ENCODE results near the gene TKTL1. TPM values are rescaled to one million over a fixed set of nuclear protein-coding genes. Genes with fewer than 3 reads are reported as not detected.
"Not testable (repeated sequence)": the region's sequence is repeated elsewhere in the genome, so short reads cannot be mapped to it uniquely, and the experiment has no call there.

The TKTL1 gene
- total RNA-seq, 4 donors from 2014 or later = 0.24 to 0.51 (median 0.34) TPM; not detected in 1

DNA sequence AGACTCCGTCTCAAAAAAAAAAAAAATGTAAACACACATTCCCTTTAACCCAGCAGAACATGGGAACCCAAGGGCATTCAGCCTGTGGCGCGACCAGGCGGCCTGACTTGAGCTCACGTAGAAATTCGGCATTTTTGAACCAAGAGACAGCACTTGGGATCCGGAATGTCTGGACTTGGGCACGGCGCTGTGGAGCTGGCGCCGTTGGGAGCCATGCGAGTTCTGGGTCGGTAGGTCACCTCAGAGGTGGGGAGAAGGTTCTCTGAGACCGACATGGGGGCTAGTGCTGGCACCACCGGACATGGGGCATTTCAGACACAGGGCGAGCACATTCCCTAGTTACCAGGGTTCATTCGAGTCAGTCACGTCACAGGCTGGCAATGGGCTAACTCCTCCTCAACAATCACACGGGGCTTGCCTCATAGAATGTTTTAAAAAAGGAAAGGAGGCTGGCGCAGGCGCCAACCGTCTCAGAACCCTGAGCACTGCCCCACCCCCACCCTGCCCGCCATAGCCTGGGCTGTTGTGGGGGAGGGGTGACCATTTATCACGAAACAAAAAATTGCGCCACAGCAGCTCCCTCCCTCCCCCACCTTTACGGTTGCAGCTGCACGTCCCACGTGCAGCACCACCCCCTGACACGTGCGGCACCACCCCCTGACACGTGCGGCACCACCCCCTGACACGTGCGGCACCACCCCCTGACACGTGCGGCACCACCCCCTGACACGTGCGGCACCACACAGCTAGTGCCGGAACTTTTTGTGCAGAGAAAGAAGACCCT, 612 bp upstream of the TKTL1 start, which contains the start of gene TEX28:
TSS of gene TEX28 (minus strand) at position 334 of the 784 bp plus-strand sequence. CDS start 3,007 bp downstream, outside the sequence.
- 89% methylated on average over 33 of the region's 39 CpGs for WGBS
- Histone ChIP-seq H3K27me3 (no peaks in the 10 kb centered on the region), H3K27ac (no peak within 1 kb of the TSS), H3K4me1 (no peaks in the 10 kb centered on the region), H3K4me3 (no peak within 1 kb of the TSS), H3K36me3 (no peaks in the 10 kb centered on the region), H3K9me3 (no peaks in the 10 kb centered on the region)
- DNase-seq (ENCODE audit: low spot score in 2 of 2) = no peak
- TF ChIP-seq POLR2A (IDR thresholded peaks at IDR 0.05) (no peak), POLR2AphosphoS5 (IDR thresholded peaks at IDR 0.05) (no peak), EP300 (IDR thresholded peaks at IDR 0.05) (no peak), CTCF (IDR thresholded peaks at IDR 0.05) (no peak)

- no peaks in the 10 kb centered on the region for H3K27me3 ChIP-seq
- no peak for DNase-seq (ENCODE audit: low spot score in 2 of 2)
- WGBS = 89% methylated on average over 18 of the region's 18 CpGs
- H3K27ac ChIP-seq = no peak overlapping the region
- TF ChIP-seq CTCF (IDR thresholded peaks at IDR 0.05) (no peak), POLR2AphosphoS5 (IDR thresholded peaks at IDR 0.05) (no peak), POLR2A (IDR thresholded peaks at IDR 0.05) (no peak), EP300 (IDR thresholded peaks at IDR 0.05) (no peak)
- no peaks in the 10 kb centered on the region for H3K4me1 ChIP-seq
- no peaks in the 10 kb centered on the region for H3K36me3 ChIP-seq
- no peaks in the 10 kb centered on the region for H3K9me3 ChIP-seq
- no peak overlapping the region for H3K4me3 ChIP-seq
These were observed 1.1 kb downstream of the TKTL1 start for GRCh38 chrX:154296731-154297130.

- no peak overlapping the region for H3K4me3 ChIP-seq
- no peaks in the 10 kb centered on the region for H3K9me3 ChIP-seq
- no peaks in the 10 kb centered on the region for H3K4me1 ChIP-seq
- no peak overlapping the region for H3K27ac ChIP-seq
- no peaks in the 10 kb centered on the region for H3K36me3 ChIP-seq
- TF ChIP-seq POLR2AphosphoS5 (IDR thresholded peaks at IDR 0.05) (no peak), POLR2A (IDR thresholded peaks at IDR 0.05) (no peak), EP300 (IDR thresholded peaks at IDR 0.05) (no peak), CTCF (IDR thresholded peaks at IDR 0.05) (no peak)
- no peaks in the 10 kb centered on the region for H3K27me3 ChIP-seq
- DNase-seq (ENCODE audit: low spot score in 2 of 2) = no peak
- 53% methylated on average over 7 of the region's 7 CpGs for WGBS
These were observed 2.7 kb downstream of the TKTL1 start for GRCh38 chrX:154298312-154298711.

DNA sequence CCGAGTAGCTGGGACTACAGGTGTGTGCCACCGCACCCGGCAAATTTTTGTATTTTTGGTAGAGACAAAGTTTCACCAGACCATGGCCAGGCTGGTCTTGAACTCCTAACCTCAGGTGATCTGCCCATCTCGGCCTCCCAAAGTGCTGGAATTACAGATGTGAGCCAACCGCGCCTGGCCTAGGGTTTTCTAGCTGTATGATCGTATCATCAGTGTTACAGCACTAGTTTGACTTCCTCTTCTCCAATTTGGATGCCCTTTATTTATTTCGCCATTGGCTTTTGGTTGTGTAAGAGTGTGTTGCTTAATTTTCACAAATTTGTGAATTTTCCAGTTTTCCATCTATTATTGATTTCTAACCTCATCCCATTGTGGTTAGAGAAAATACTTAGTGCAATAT, 5.2 kb downstream of the TKTL1 start:
- WGBS = 87% methylated on average over 8 of the region's 8 CpGs
- Histone ChIP-seq H3K9me3 (no peaks in the 10 kb centered on the region), H3K36me3 (no peaks in the 10 kb centered on the region), H3K27ac (no peak overlapping the region), H3K4me1 (no peaks in the 10 kb centered on the region), H3K4me3 (no peak overlapping the region), H3K27me3 (no peaks in the 10 kb centered on the region)
- no peak for DNase-seq (ENCODE audit: low spot score in 2 of 2)
- TF ChIP-seq POLR2A (IDR thresholded peaks at IDR 0.05) = no peak
- TF ChIP-seq CTCF (IDR thresholded peaks at IDR 0.05) = no peak
- TF ChIP-seq EP300 (IDR thresholded peaks at IDR 0.05) = no peak
- no peak for TF ChIP-seq POLR2AphosphoS5 (IDR thresholded peaks at IDR 0.05)

DNA sequence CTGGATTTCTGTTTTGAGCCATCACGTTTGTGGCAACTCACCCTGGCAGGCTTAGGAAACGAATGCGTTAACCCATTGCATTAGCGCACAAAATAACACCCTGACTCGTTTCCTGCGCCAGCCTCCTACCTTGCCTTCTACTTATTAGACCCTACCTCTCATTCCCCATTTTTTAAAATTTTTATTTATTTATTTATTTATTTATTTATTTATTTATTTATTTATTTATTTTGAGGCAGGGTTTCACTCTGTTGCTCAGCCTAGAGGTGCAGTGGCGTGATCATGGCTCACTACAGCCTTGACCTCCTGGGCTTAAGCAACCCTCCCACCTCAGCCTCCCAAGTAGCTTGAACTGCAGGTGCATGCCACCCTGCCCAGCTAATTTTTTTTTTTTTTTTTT, 7.4 kb downstream of the TKTL1 start:
- not testable (repeated sequence) for H3K4me1 ChIP-seq; H3K27ac ChIP-seq; H3K9me3 ChIP-seq; H3K27me3 ChIP-seq; H3K36me3 ChIP-seq; H3K4me3 ChIP-seq; DNase-seq (ENCODE audit: low spot score in 2 of 2)
- WGBS = 78% methylated on average over 7 of the region's 7 CpGs
